Heart left ventricle (tissue), 16 donors: Measurements from ENCODE around the gene IRAK1BP1. TPM values are rescaled to one million over a fixed set of nuclear protein-coding genes. Genes with fewer than 3 reads are reported as not detected.
"Not testable (repeated sequence)": the region's sequence is repeated elsewhere in the genome, so short reads cannot be mapped to it uniquely, and the experiment has no call there.

Experiments used
- ATAC-seq, 4 donors: fragments of 200-7000 bp; cut with Tn5 transposase; one replicate each; pipeline ENCODE4 v1.9.1; 2020 to 2022; ENCODE audit warnings: moderate library complexity in 4 of 4, mild to moderate bottlenecking in 3 of 4, moderate number of reproducible peaks in 1 of 4
- DNase-seq, 5 donors: peaks; one replicate each; pipeline ENCODE4 v3.0.0-alpha.2; 2020
- H3K27ac ChIP-seq, 12 donors: fragments of 200-600 bp; sonication (generic) in 4 of 12; one replicate each; pipeline versions ENCODE4 v1.5.0 to v1.8.0; 2016 to 2022; ENCODE audit warnings: mild to moderate bottlenecking in 2 of 12
- H3K27me3 ChIP-seq, 9 donors: fragments of 200-600 bp; sonication (generic) in 2 of 9; one replicate each; pipeline versions ENCODE4 v1.5.1 to v1.8.0; 2016 to 2022; ENCODE audit warnings: mild to moderate bottlenecking in 3 of 9
- H3K36me3 ChIP-seq, 9 donors: fragments of 200-600 bp; sonication (generic) in 2 of 9; one replicate each; pipeline versions ENCODE4 v1.5.0 to v1.8.0; 2018 to 2022; ENCODE audit warnings: mild to moderate bottlenecking in 2 of 9
- H3K4me1 ChIP-seq, 12 donors: fragments of 200-600 bp; sonication (generic) in 4 of 12; one replicate each; pipeline versions ENCODE4 v1.5.0 to v1.8.0; 2016 to 2022; ENCODE audit warnings: mild to moderate bottlenecking in 3 of 12
- H3K4me3 ChIP-seq, 12 donors: fragments of 200-600 bp; sonication (generic) in 4 of 12; one replicate each; pipeline versions ENCODE4 v1.5.0 to v1.8.0; 2017 to 2022; ENCODE audit warnings: mild to moderate bottlenecking in 9 of 12, moderate library complexity in 4 of 12
- H3K9me3 ChIP-seq, 12 donors: fragments of 200-600 bp; sonication (generic) in 4 of 12; one replicate each; pipeline versions ENCODE4 v1.5.0 to v1.8.0; 2016 to 2022; ENCODE audit warnings: mild to moderate bottlenecking in 1 of 12
- CTCF ChIP-seq, 12 donors: fragments of 200-600 bp; sonication (generic) in 4 of 12; IDR thresholded peaks; one replicate each; pipeline versions ENCODE4 v1.5.0 to v1.8.0; 2018 to 2022; ENCODE audit warnings: antibody characterized with exemption in 12 of 12, mild to moderate bottlenecking in 5 of 12
- POLR2A ChIP-seq, 2 donors: fragments of 450-650 bp; IDR thresholded peaks; one replicate each; pipeline ENCODE4 v1.6.1; 2017; ENCODE audit warnings: antibody characterized with exemption in 2 of 2, mild to moderate bottlenecking in 2 of 2, moderate library complexity in 2 of 2
- WGBS, 4 donors: extraction: QIAGEN DNeasy Blood & Tissue Kit in 2 of 4; methylation state at CpG; one replicate each; pipeline versions ENCODE4 v1.1.5 to v1.1.7; 2013 to 2018; 5-methylcytosine and 5-hydroxymethylcytosine counted together
- intact Hi-C, 10 donors: fragments of 100-400 bp; cut with DNase I; formaldehyde crosslinking; loops; one replicate each; pipeline versions ENCODE4 v1.11.1 to v1.14.2; 2022
- polyA plus RNA-seq, 2 donors: library from polyadenylated mRNA; stranded (reverse); fragments of 200-250 nt; gene quantifications; one replicate each; pipeline ENCODE4 v1.2.3, GENCODE V29; 2013
- total RNA-seq, 9 donors: library from RNA; depleted of rRNA in 2 of 9; stranded (reverse); fragments of >200 nt in 2 of 9; fragmentation: NEBNext Ultra II Directional in 3 of 9; extraction: Animal tissue kit (Norgen Biotek cat#: 25700) in 3 of 9; gene quantifications; one replicate each; pipeline versions ENCODE4 v1.1.0 to v1.2.4, GENCODE V29; 2016 to 2023
- donor health status: ischemic (EF 13 %, LVEDD 7.1; RV severe dilation, severe dysfunction).
- donor health status: healthy with polysubstance abuse.
- donor health status: DM: no; HTN: yes; CAD: no.
- donor health status: DM: no; HTN: no; CAD: no.
- donor health status: ischemic (EF 25% LVEDD 6.9; RV normal size, moderate dysfunction).
- donor health status: ischemic (EF 25% LVEDD 5.7; RV mildly dilated, moderate dysfunction).
- donor health status: healthy.
- donor health status: DM: yes; HTN: yes; CAD: no.
- donor health status: ischemic (EF 35%, LVEDD 5.7; RV mildly dilated, moderate dysfunction).
- donor health status: nonischemic (EF 11% LVEDD 7.7; RV severe dilation, severe dysfunction).
- donor health status: DM: yes; HTN: yes; CAD: no.
- donor health status: PGD.
- donor health status: ischemic (EF 29% LVEDD 5.4; RV normal size, mild dysfunction).
- donor health status: nonischemic (EF 23%, LVEDD 6.1; RV moderate dilation, normal function).

The IRAK1BP1 gene
- total and polyA plus RNA-seq, 11 donors: 1.9 to 5.4 (median 3.2) TPM

- Histone ChIP-seq H3K27ac (no peak overlapping the region), H3K36me3 (peaks cover 0 to 6% (median 0%) of the 10 kb centered on the region in 9 donors), H3K4me1 (no peaks in the 10 kb centered on the region), H3K27me3 (no peaks in the 10 kb centered on the region), H3K4me3 (no peak overlapping the region), H3K9me3 (peaks cover 0 to 5% (median 0%) of the 10 kb centered on the region in 12 donors)
- DNase-seq (no peak), ATAC-seq (no peak)
- 85 to 88% (median 87%) methylated on average over 5 of the region's 5 CpGs for WGBS, 4 donors
- no peak for TF ChIP-seq POLR2A (IDR thresholded peaks at IDR 0.05)
- no peak for TF ChIP-seq CTCF (IDR thresholded peaks at IDR 0.05)
- intact Hi-C loops: no loop called here
These were observed 16.3 kb downstream of the IRAK1BP1 start for GRCh38 chr6:78883651-78884050.

- WGBS, 4 donors: 96 to 99% (median 97%) methylated on average over 5 of the region's 5 CpGs
- intact Hi-C loops, ATAC-seq: not testable (repeated sequence)
These were observed 22.6 kb downstream of the IRAK1BP1 start for GRCh38 chr6:78889901-78890300.

GRCh38 chr6:78896227-78896626 lies 28.9 kb downstream of the IRAK1BP1 start:
- Histone ChIP-seq H3K4me3 (no peak overlapping the region), H3K27ac (no peak overlapping the region), H3K4me1 (no peaks in the 10 kb centered on the region), H3K27me3 (no peaks in the 10 kb centered on the region), H3K36me3 (peaks cover 0 to 13% (median 5%) of the 10 kb centered on the region in 9 donors), H3K9me3 (no peaks in the 10 kb centered on the region)
- 93 to 96% (median 93%) methylated on average over 2 of the region's 2 CpGs for WGBS, 4 donors
- intact Hi-C loops: no loop called here
- ATAC-seq (no peak), DNase-seq (no peak)
- TF ChIP-seq POLR2A (IDR thresholded peaks at IDR 0.05) (no peak), CTCF (IDR thresholded peaks at IDR 0.05) (no peak)

More at GRCh38 chr6:78889901-78890300, 22.6 kb downstream of the IRAK1BP1 start:
- H3K36me3 ChIP-seq, H3K4me1 ChIP-seq, H3K27ac ChIP-seq, DNase-seq, H3K4me3 ChIP-seq, H3K27me3 ChIP-seq, H3K9me3 ChIP-seq: not testable (repeated sequence)

- ATAC-seq (no peak), DNase-seq (no peak)
- Histone ChIP-seq H3K36me3 (peaks cover 0 to 15% (median 0%) of the 10 kb centered on the region in 9 donors), H3K9me3 (no peaks in the 10 kb centered on the region), H3K4me1 (peaks cover 0 to 12% (median 0%) of the 10 kb centered on the region in 12 donors), H3K4me3 (no peak overlapping the region), H3K27me3 (peaks cover 0 to 11% (median 0%) of the 10 kb centered on the region in 9 donors), H3K27ac (no peak overlapping the region)
- 86 to 91% (median 88%) methylated on average over 2 of the region's 2 CpGs for WGBS, 4 donors
- TF ChIP-seq CTCF (IDR thresholded peaks at IDR 0.05) (no peak), POLR2A (IDR thresholded peaks at IDR 0.05) (no peak)
- intact Hi-C loops: no loop called here
These were observed 41.3 kb downstream of the IRAK1BP1 start for GRCh38 chr6:78908621-78909020.

- peak in 3 of 4 donors; percentile 41 to 68 (median 62) for ATAC-seq
- no peaks in the 10 kb centered on the region for H3K9me3 ChIP-seq
- WGBS, 4 donors: 57 to 71% (median 62%) methylated on average over 3 of the region's 3 CpGs
- no peak overlapping the region for H3K27ac ChIP-seq
- peaks cover 0 to 7% (median 0%) of the 10 kb centered on the region in 9 donors for H3K36me3 ChIP-seq
- peaks cover 0 to 11% (median 0%) of the 10 kb centered on the region in 9 donors for H3K27me3 ChIP-seq
- no peak for DNase-seq
- intact Hi-C loops: no loop called here
- H3K4me1 ChIP-seq: peaks cover 0 to 12% (median 0%) of the 10 kb centered on the region in 12 donors
- no peak for TF ChIP-seq POLR2A (IDR thresholded peaks at IDR 0.05)
- no peak for TF ChIP-seq CTCF (IDR thresholded peaks at IDR 0.05)
- H3K4me3 ChIP-seq: no peak overlapping the region
These were observed 42.0 kb downstream of the IRAK1BP1 start for GRCh38 chr6:78909391-78909790.
